Heart left ventricle (tissue), 13 donors: ENCODE results near the gene GATAD2A.

Source experiments
- POLR2A ChIP-seq, 2 donors: fragments of 450-650 bp; IDR thresholded peaks; one replicate each; pipeline ENCODE4 v1.6.1; 2017; ENCODE audit warnings: antibody characterized with exemption in 2 of 2, mild to moderate bottlenecking in 2 of 2, moderate library complexity in 2 of 2
- TF ChIP-seq, protein P1 (sequence below), 12 donors: fragments of 200-600 bp; sonication (generic) in 4 of 12; IDR thresholded peaks; one replicate each; pipeline versions ENCODE4 v1.5.0 to v1.8.0; 2018 to 2022; ENCODE audit warnings: antibody characterized with exemption in 12 of 12, mild to moderate bottlenecking in 5 of 12
- donor health status: ischemic (EF 13 %, LVEDD 7.1; RV severe dilation, severe dysfunction).
- donor health status: DM: no; HTN: yes; CAD: no.
- donor health status: DM: no; HTN: no; CAD: no.
- donor health status: ischemic (EF 25% LVEDD 6.9; RV normal size, moderate dysfunction).
- donor health status: ischemic (EF 25% LVEDD 5.7; RV mildly dilated, moderate dysfunction).
- donor health status: ischemic (EF 35%, LVEDD 5.7; RV mildly dilated, moderate dysfunction).
- donor health status: nonischemic (EF 11% LVEDD 7.7; RV severe dilation, severe dysfunction).
- donor health status: DM: yes; HTN: yes; CAD: no.
- donor health status: PGD.
- donor health status: ischemic (EF 29% LVEDD 5.4; RV normal size, mild dysfunction).
- donor health status: nonischemic (EF 23%, LVEDD 6.1; RV moderate dilation, normal function).

DNA sequence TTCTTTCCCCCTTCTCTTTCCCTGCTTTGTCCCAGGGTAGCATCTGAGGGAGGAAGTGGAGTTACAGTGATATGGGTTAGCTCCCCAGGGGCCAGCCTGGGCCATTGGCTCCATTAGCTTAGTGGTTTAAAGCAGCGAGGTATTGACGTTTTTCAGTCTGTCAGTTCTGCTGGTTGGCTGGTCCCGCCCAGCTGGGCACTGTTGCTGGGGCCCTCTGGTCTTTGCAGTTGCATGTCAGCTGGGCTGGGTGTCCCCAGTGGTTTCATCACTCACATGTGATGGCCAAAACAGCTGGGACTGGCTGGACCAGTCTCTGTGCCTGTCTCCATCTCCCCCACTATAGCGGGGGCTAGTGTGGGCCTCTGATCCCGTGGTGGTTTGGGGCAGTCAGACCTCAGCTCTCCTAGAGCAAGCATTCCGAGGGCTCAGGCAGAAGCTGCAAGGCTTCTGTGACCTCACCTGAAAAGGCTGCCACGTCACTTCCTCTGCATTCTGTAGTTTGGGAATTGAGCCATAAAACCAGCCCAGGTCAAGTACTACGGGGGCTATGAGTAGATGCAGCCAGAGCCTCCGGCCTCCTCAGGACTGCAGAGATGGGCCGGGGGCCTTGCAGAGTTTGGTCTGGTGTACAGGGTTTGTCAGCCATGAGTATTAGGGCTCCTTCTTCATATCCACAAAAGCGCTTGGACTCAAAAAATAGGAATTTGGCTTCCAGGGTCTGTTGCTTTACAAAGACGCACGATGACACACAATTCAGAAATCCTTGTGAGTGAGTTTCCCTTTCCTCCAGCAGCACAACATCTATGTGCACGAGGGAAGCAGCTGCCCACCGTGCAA, 79.9 kb downstream of the GATAD2A start:
- no peak for TF ChIP-seq POLR2A (IDR thresholded peaks at IDR 0.05)
- TF ChIP-seq, protein P1, sequence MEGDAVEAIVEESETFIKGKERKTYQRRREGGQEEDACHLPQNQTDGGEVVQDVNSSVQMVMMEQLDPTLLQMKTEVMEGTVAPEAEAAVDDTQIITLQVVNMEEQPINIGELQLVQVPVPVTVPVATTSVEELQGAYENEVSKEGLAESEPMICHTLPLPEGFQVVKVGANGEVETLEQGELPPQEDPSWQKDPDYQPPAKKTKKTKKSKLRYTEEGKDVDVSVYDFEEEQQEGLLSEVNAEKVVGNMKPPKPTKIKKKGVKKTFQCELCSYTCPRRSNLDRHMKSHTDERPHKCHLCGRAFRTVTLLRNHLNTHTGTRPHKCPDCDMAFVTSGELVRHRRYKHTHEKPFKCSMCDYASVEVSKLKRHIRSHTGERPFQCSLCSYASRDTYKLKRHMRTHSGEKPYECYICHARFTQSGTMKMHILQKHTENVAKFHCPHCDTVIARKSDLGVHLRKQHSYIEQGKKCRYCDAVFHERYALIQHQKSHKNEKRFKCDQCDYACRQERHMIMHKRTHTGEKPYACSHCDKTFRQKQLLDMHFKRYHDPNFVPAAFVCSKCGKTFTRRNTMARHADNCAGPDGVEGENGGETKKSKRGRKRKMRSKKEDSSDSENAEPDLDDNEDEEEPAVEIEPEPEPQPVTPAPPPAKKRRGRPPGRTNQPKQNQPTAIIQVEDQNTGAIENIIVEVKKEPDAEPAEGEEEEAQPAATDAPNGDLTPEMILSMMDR (IDR thresholded peaks at IDR 0.05): no peak
